Measurements from ENCODE around the gene FAM161B.
"Not testable (repeated sequence)": the region's sequence is repeated elsewhere in the genome, so short reads cannot be mapped to it uniquely, and the experiment has no call there.

The FAM161B gene

DNA sequence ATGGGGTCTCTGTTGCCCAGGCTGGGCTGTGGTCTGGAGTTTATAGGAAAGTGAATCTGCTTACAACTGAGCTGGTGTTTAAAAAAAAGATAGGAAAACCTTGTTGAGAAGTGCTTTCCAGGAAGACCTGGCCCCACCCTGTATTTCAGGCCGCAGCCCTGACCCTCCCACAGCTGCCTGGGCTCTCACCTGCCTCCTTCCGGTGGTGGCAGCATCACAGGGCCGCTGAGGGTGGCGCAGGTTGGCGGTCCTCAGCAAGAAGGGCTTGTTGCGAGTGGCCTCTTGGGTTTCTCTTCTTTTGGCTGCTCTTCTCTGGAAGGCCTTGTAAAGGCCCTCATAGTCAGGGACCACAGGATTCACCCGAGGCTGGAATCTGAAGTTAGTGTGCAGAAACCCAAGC is 7.7 kb downstream of the FAM161B start:
- DNase-seq (ENCODE audit: insufficient read length, low spot score) (no peak), FAIRE-seq (no peak)
- TF ChIP-seq, protein P1, sequence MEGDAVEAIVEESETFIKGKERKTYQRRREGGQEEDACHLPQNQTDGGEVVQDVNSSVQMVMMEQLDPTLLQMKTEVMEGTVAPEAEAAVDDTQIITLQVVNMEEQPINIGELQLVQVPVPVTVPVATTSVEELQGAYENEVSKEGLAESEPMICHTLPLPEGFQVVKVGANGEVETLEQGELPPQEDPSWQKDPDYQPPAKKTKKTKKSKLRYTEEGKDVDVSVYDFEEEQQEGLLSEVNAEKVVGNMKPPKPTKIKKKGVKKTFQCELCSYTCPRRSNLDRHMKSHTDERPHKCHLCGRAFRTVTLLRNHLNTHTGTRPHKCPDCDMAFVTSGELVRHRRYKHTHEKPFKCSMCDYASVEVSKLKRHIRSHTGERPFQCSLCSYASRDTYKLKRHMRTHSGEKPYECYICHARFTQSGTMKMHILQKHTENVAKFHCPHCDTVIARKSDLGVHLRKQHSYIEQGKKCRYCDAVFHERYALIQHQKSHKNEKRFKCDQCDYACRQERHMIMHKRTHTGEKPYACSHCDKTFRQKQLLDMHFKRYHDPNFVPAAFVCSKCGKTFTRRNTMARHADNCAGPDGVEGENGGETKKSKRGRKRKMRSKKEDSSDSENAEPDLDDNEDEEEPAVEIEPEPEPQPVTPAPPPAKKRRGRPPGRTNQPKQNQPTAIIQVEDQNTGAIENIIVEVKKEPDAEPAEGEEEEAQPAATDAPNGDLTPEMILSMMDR (IDR thresholded peaks at IDR 0.05; ENCODE audit: insufficient read depth, missing control alignments) = no peak

DNA sequence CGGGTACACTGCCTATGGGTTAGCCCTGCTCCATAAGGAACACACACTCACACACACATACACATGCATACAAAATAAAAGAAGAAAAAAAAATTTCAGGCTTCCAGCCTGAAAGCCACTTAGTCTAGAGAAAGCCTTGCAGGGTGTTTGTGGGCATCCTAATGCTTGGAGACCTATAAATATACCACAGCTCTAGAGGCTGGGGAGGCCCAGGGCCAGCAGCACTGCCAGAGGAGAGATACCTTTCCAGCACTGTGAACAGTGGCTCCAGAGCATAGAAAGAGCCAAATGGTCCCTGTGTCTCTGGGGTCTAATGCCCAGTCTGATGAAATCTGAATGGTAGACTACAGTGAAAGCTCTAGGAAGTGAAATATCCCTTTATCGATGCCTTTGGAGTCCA is 12.9 kb downstream of the FAM161B start:
- no peak for DNase-seq (ENCODE audit: insufficient read length, low spot score)
- TF ChIP-seq, protein P1 (IDR thresholded peaks at IDR 0.05; ENCODE audit: insufficient read depth, missing control alignments) = no peak
- no peak for FAIRE-seq

DNA sequence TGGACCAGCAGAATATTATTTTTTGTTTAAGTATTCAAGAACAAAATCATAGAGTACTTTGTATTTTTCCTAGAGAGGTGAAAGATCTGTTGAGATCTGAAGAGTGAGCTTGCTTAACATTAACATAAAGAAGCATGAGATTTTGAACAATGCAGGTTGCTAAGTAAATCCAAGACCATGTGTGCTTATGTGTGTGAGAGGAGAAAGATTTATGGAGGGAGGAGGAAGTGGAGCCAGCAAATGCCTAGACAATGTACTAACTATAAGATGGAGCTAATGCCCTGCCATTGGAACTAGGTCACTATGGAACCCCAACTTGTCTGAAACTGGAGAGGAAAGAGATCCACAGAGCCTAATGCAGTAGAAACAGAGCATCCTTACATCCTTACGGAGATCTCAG is 13.3 kb downstream of the FAM161B start:
- no peak for DNase-seq (ENCODE audit: insufficient read length, low spot score)
- TF ChIP-seq, protein P1 (IDR thresholded peaks at IDR 0.05; ENCODE audit: insufficient read depth, missing control alignments) = no peak
- FAIRE-seq = no peak

DNA sequence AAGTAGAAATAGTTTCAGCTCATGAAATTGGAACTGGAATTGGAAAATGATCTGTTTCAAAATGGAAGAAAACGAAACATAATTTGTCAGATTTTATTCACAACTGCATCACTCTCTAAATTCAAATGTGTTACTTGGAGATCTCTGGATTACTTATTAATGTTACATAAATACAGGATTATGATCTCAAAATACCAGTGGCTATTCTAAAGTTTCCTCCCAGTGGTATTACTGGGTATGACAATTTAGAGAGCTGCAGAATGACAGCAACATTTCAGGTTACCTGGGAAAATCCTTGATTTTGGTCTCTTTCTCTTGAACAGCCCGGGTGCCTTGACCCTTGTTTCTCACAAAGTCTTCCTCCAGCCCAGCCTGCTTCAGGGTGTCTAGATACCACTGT is 14.2 kb downstream of the FAM161B start:
- TF ChIP-seq, protein P1 (IDR thresholded peaks at IDR 0.05; ENCODE audit: insufficient read depth, missing control alignments) = no peak
- no peak for FAIRE-seq
- no peak for DNase-seq (ENCODE audit: insufficient read length, low spot score)

DNA sequence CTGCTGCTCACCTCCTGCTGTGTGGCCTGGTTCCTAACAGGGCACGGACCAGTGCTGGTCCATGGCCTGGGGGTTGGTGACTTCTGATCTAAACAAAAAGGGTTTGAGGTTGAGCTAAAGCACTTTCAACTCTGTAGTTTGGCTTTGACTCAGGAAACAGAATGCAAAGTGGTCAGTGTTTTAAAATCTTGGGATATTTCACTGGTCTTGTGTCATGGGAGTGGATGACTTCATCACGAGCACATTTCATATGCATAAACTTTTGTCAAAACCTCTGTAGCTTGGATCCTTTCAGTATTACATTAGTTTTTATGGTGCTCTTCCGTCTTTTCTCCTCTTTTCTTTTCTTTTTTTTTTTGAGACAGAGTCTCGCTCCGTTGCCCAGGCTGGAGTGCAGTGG is 25.6 kb downstream of the FAM161B start:
- FAIRE-seq = no peak
- TF ChIP-seq, protein P1 (IDR thresholded peaks at IDR 0.05; ENCODE audit: insufficient read depth, missing control alignments) = no peak

DNA sequence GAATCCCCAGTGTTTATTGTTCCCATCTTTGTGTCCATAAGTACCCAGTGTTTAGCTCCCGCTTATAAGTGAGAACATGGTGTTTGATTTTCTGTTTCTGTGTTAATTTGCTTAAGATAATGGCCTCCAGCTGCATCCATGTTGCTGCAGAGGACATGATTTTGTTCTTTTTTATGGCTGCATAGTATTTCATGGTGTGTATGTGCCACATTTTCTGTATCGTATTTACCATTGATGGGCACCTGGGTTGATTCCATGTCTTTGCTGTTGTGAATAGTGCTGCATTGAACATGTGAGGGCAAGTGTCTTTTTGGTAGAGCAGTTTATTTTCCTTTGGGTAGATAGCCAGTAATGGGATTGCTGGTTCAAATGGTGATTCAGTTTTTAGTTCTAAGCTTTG is 30.4 kb downstream of the FAM161B start:
- FAIRE-seq; DNase-seq (ENCODE audit: insufficient read length, low spot score): not testable (repeated sequence)

More for the DNA sequence above, 25.6 kb downstream of the FAM161B start:
- DNase-seq (ENCODE audit: insufficient read length, low spot score) = no peak

DNA sequence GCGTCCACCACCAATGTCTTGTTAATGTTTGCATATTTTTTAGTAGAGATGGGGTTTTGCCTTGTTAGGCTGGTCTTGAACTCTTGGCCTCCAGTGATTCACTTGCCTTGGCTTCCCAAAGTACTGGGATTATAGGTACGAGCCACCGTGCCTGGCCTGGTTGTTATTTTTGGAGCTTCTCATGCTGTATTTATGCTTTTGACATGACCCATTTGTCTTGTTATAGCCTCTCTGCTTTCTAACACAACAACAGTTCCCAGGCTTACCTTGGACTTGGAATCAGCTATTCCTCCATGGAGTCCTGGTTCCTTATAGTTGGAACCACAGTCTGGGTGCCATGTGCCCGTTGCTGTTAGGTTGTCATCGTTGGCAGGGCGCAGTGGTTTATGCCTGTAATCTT is 33.6 kb downstream of the FAM161B start:
- no peak for FAIRE-seq
- TF ChIP-seq, protein P1 (IDR thresholded peaks at IDR 0.05; ENCODE audit: insufficient read depth, missing control alignments) = no peak
- no peak for DNase-seq (ENCODE audit: insufficient read length, low spot score)

DNA sequence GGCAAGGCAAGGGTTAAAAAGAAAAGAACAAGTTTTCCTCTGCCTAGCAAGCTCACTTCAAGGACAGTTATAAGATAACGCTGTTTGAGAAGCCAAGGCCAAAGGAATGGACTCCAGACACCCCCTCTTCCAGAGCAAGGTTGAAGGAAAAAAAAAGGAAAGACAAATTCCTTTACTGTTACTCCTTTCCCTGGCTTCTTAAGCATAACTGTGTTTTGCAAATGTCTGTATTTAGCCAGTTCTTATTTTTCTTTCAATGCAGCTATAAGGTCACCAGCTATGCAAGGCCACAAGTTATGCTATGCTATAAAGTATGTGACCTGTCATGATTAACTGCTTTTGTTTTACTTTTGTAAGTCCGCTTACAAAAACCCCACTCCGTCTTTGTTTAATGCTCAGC is 36.6 kb downstream of the FAM161B start:
- no peak for FAIRE-seq
- no peak for DNase-seq (ENCODE audit: insufficient read length, low spot score)

More for the DNA sequence above, 36.6 kb downstream of the FAM161B start:
- TF ChIP-seq, protein P1 (IDR thresholded peaks at IDR 0.05; ENCODE audit: insufficient read depth, missing control alignments) = no peak

Measured in D721Med (cell line).